Activated naive CD4-positive, alpha-beta T cell (primary cell): ENCODE results near the gene ENOPH1.
"Not testable (repeated sequence)": the region's sequence is repeated elsewhere in the genome, so short reads cannot be mapped to it uniquely, and the experiment has no call there.

Source experiments
- DNase-seq, 4 experiments: peaks; one replicate each; lab custom pipeline; 2025; lab: John Stamatoyannopoulos, UW

ENOPH1 gene

DNA sequence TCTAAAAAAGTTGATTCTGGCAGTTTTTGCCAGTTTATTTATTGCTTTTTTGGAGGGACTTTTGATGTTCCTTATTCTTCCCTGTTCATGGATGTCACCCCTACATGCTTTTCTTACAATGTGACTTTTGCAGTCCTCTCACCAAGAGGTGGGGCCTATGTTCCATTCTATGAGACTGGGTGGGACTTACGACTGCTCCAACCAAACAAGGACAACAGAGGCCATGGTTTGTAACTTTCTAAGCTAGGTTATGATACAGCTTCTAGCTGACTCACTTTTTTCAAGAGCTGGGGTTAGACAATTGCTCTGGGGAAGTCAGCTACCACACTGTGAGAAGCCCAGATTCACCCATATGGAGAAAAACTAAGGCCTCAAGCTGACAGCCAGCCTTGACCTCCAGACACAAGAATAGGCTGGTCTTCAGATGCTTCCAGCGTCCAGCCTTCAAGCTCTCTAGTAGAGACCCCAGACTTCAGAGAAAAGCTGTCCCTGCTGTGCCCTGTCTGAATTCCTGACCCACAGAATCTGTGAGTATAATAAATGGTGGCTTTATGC is 39.5 kb downstream of the ENOPH1 start:
- no peak for DNase-seq

DNA sequence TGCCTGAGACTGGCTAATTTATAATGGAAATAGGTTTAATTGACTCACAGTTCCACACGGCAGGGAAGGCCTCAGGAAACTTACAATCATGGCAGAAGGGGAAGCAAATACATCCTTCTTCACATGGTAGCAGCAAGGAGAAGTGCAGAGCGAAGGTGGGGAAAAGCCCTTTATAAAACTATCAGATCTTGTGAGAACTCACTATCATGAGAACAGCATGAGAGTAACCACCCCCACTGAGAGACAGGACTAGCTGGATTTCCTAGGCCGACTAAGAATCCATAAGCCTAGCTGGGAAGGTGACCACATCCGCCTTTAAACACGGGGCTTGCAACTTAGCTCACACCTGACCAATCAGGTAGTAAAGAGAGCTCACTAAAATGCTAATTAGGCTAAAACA is 42.7 kb downstream of the ENOPH1 start:
- not testable (repeated sequence) for DNase-seq

DNA sequence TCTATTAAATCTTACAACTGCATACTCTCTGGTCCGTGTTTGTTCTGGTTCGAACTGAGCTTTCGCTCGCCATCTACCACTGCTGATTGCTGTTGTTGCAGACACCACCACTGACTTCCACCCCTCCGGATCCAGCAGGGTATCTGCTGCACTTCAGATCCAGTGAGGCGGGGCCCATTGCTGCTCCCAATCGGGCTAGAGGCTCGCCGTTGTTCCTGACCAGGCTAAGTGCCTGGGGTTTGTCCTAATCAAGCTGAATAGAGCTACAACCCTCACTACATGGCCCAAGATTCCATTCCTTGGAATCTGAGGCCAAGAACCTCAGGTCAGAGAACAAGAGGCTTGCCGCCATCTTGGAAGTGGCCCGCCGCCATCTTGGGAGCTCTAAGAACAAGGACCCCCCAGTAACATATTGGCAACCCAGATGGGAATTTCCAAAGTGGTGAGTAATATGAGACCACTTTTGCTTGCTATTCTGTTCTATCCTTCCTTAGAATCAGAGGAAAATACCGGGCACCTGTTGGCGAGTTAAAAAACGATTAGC is 43.3 kb downstream of the ENOPH1 start:
- no peak for DNase-seq

DNA sequence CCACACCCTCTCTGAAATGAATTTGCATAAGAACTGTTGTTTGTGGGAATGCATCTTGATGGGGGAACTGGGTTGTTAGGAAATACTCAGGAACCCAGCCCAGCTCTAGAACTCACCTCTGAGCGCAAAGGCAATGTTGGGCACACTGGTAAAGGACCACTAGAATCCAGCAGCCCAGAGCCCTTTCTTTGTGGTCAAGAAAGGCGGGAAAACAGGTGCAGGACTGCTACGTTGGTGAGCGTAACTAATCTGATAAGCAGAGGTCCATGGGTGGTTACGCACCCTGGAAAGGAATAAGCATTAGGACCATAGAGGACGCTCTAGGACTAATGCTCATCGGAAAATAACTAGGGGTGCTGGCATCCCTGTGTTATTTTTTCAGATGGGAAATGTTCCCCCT is 45.5 kb downstream of the ENOPH1 start:
- DNase-seq, result not testable (repeated sequence)

DNA sequence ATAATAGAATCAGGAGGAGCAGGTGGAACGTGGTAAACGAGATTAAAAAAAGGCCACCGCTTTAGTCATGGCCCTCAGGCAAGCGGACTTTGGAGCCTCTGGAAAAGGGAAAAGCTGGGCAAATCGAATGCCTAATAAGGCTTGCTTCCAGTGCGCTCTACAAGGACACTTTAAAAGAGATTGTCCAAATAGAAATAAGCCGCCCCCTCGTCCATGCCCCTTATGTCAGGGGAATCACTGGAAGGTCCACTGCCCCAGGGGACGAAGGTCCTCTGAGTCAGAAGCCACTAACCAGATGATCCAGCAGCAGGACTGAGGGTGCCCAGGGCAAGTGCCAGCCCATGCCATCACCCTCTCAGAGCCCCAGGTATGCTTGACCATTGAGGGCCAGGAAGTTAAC is 47.1 kb downstream of the ENOPH1 start:
- not testable (repeated sequence) for DNase-seq

DNA sequence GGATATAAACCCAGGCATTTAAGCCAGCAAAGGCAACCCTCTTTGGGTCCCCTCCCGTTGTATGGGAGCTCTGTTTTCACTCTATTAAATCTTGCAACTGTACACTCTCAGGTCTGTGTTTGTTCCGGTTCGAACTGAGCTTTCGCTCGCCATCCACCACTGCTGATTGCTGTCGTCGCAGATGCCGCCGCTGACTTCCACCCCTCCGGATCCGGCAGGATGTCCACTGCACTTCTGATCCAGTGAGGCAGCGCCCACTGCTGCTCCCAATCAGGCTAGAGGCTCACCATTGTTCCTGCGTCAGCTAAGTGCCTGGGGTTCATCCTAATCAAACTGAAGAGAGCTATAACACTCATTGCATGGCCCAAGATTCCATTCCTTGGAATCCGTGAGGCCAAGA is 49.2 kb downstream of the ENOPH1 start:
- DNase-seq, result no peak

DNA sequence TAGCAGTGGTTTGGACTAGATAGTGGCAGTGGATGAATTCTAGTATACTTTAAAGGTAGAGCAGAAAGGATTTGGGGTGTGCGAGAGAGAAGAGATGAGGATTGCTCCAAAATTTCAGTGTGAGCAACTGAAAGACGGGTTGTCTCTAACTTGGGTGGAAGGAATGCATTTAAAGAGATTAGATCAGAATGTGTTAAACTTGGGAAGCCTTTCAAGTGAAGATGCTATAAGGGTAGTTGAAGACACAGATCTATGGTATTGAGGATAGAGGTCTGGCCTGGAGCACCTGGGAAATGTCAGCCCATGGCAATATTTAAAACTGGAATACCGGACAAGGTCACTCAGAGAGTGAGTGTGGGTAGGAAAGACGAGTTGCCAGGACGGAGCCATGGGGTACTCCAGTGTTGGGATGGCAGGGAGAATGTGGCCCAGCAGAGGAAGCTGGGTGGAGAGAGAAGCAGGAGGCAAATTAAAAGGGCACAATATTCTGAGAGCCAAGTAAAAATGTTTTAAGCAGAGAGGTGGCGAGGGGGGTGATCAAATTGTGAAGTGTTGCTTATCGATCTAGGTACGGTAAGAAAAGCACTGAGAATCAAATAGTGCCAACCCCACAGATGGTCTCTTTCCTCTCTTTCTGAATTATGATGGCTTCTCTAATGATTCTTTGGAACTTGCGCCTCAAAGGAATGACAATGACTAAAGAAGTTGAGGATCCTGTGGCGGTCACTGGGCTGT is 50.5 kb downstream of the ENOPH1 start:
- no peak for DNase-seq

DNA sequence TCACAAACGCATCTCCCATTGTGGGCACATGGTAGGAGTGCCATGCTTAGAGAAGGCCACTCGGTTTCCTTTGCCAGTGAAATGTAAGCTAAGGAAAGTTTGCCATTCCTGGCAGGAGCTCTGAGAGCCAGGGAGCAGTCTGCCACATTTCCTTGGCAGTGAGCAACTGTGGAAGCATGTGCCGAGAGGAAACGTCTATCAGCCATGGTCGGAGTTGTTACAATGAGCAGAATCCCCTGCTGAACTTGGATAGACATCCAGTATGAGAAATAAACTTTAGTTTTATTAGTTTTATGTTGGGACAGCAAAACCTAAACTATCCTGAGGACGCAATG is 51.1 kb downstream of the ENOPH1 start:
- DNase-seq, result no peak

DNA sequence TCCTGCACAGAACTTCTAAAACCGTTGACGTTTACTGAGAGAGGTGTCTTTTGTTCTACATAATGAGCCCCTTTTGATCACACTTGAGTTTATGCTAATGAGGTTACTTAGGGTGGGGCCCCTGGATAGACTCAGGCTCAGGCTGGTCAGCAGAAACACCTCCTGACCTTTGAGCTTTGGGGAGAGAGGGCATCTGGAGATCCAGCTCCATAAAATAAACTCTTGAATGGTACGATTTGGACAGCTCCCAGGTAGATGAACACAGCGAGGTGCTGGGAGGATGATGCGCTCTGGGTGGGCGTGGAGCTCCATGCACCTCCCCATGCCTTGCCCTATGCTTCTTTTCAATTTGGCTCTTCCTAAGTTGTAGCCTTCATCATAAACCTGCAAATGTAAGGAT is 52.0 kb downstream of the ENOPH1 start:
- no peak for DNase-seq

DNA sequence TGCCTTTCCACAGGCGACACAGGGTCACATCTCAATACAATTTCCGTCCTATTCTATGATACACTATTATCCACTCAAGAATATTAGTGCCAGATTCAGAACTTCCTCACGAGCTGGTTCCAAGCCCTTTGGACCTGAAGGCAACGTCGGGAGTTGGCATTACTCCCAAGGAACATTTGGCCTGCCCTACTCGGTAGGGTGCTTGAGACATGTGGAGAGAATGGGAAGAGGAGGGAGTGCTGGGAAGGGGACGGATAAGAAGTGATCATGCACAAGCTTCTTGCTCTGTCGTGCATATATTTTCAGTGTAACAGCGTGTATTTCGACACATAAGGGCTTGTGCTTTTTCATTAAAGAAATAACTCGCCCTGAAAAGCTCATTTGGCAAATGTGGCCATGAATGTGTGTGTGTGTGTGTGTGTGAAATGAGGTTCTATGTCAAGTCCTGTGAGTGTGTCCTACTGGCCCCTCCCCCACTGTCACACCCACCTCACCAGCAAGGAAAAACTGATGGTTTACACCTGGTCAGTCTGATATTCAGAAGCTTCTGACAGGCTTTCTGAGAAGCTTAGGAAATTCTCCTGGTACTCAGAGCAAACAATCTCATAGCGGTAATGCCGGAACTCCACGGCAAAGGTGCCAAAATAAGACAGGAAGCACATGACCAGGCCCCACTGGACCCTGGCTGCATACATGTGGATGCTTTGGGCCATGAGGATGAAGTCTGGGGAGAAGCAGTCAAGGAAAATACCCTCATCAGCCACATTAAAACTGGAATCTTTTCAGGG is 54.8 kb downstream of the ENOPH1 start:
- DNase-seq, result no peak

DNA sequence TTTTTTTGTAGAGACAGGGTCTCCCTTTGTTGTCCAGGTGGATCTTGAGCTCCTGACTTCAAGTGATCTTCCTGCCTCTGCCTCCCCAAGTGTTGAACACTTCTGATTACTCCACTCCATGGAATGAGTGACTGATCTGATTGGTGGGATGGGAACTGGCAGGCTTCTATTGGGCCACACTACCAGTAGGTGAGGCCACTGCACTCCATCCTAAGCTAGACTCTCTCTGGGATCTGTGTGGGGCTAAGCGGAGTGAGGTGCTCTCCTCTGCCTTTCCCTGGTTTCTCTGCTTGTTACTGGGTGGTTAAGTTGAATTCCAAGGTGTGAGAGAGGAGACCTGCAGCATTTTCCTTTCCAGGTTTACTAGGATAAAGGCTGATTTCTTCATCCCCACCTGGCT is 58.7 kb downstream of the ENOPH1 start:
- no peak for DNase-seq

DNA sequence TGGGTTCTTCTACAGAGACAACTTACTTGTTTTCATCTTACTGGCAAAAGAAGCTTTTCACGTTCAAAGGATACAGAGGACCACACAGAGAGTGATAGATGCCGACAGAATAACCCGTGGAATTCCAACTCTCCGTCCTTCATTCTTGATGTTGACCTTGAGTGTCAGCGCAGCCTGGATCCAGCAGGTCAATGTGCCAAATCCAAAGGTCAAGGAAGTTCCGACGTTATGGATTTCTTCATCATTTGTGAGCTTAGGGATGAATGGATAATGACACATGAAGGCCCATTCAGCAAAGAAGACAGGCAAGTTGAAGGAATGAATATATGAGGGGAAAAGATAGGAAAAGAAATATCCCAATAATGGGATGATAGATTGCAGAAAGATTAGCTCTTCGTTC is 59.6 kb downstream of the ENOPH1 start:
- DNase-seq, result no peak

DNA sequence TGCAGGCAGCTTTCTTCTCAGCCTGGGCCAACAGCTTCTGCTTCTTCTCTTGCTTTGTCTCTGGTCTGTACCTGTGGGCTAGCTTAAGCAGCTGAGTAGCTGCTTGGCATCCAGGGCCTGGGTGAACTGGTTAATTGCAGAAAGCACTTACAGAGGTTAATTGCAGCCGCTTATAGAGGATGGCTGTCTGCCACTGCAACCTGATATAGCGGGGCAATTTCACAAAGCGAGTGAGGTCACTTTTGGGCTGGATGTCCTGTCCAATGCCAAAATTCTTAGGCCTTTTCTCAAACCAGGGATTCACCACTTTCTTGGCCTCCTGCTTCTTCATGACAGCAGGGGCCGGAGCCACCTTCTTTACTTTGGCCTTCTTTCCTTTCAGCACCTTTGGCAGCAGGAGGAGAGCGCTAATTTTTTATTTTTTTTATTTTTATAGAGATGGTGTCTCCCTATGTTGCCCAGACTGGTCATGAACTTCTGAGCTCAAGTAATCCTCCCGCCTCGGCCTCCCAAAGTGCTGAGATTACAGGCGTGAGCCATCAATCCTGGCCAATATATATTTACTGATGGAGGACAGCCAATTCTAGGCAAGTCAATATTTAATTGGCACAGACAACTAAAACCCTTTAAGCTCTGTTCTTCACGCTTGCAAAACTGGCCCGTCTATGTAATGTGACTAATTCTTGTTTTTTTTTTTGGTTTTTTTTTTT is 61.0 kb downstream of the ENOPH1 start:
- DNase-seq, result no peak

DNA sequence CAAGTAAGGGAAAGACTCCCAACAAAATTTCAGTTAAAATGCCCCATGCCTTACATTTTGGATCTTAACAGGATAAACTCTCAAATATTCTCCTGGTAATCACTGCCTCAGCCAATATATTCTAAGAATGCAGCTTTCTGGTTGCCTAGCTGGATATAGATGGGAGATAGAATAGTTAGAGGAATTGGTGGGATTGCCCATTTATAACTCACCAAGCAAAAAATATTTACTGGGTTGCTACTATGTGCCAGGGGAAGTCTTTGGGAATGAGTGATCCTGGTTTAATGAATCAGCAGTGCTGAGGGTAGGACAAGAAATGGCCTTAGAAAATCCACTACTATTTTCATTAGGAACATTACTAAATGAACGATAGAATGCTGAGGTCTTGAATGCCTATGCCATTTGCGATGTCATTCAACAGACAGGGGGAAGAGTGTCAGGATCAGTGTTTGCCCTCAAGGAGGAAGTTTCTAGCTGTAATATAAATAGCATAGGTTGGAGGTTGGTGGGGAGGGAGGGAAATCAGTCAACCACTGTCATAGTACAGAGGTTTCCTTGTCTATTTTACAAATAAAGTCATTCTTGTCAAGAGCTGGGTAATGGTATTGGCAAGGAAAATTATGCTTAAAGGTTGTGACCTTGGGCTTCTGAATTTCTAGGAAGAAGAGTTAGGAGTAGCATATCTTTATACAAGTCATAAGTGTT is 63.5 kb downstream of the ENOPH1 start:
- no peak for DNase-seq

DNA sequence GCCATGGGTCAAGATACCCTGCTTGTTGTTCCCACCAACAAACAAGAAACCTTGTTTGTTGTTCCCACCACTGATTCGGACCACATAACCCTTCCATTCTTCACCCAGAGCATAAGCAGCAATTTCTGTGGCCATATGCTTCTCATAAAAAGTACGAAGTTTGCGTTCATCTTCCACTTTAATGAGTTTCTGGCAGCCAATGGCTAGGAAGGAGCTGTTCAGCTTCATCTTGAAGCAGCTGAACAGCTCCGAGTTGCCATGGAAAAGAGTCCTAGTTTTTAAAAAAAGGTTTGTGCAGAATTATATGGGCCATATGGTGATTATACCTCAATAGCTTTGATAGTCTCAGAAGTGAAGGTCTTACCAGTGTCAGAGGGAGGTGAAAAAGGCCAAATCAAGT is 65.3 kb downstream of the ENOPH1 start:
- no peak for DNase-seq

DNA sequence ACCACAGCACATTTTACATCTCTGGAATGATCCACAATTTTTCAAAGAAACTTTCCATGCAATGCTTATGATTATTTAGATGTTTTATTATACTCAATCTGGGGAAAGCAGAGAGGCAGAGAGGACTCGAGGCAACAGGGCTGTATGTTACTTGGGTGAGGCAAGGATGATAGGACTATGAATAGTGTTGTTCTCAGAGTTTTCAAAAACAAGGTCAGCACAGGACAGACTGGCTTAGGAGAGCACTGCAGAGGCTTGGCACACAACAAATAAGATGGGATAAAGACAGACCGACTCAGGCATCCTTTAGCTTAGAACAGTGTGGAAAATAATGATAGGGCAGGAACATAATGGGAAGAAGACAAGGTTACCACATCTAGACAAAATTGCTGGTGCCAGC is 66.0 kb downstream of the ENOPH1 start:
- DNase-seq, result no peak

DNA sequence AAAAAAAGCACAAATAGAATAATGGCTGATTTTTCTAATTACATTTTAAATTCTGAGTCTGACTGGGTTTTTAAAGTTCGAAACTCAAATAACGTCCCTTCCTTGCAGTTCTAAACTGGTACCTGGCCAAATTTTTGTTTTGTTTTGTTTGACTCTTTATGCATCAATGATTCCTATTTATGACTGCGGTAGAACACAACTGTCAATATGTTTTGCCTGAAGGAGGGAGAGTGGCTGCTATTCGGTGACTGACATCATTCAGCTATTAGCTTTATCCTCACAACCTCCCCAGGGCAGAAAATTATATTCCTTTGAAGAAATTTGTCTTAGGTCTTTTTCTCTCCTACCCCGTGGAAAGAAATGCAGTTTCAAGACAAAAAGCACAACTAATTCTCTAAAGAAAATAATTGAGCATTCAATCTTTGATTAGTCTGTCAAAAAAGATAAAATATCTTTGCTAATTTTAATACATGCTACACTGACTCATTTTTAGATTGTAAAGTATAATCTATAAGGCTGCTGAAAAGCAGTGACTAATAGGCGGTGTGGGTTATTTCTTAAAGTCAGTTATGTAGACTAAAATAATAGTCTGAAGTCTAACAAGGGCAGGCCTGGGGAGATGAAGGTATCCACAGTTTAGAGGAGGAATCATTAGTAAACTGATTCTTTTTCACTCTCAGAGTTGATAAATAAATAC is 69.5 kb downstream of the ENOPH1 start:
- no peak for DNase-seq

DNA sequence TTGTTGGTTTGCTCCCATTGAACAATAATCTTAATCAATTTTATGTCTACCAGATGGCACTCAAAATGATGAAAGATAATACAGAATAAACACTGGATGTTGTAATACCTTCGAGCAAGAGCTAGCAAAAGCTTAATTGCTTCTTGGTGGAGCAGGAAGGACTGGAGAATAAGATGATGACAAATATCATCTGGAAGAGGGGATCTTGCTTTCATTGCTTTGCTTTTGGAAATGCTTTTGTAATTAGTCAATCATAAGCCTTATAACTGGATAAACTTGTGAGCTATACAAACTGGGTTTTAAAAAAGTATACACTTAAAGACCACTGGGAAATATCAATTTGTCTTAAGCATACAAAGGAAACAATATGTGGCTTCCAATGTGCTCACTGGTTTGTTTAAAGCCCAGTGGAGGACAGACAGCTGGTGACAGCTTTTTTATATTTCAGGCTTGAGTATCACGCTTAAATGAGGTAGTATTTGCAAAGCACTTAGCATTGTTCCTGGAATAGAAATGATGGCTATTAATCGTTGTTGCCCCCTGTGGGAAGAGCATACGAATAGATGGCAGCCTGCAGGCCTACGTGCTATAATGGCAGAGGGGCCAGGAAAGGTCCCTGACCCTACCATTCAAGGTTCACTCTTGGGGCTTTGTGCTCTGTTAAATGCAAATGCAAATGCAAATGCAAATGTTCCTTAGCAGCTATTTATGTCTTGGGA is 70.2 kb downstream of the ENOPH1 start:
- DNase-seq, result no peak

DNA sequence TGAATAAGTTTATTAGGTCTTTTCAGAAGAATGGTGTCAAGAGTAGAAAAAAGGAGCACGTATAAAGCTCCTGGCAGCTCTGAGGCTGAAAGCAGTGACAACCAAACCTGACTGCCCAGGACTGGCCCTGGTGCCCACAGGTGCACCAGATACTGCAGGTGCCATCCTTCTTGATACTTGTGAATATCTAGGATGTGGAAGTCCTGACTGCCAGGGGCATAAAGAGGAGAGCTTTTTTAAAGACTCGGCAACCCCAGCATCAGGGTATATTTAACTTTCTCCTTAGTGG is 70.7 kb downstream of the ENOPH1 start:
- DNase-seq, result no peak

DNA sequence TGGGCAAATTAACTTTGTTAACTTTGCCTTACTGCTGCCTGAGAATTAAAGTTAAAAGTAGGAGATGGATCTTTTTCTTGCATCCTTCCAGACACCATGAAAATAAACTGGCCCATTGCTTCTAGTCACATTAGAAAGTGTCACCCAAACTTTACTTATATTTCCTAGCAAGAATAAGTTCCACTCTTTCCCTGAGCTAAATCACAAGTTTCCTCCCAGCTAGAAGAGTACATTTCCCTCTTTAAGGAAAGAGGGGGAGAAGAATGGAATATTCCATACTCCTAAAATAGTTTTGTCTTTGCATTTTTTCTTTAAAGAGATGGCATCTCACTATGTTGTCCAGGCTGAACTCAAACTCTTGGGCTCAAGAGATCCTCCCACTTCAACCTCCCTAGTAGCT is 77.6 kb downstream of the ENOPH1 start:
- no peak for DNase-seq
